Smooth muscle cell (in vitro differentiated cells): Measurements from ENCODE around the gene IQCN. TPM values are rescaled to one million over a fixed set of nuclear protein-coding genes. Genes with fewer than 3 reads are reported as not detected.

Experiments
- DNase-seq: peaks from one replicate; lab custom pipeline; 2025; ENCODE audit not compliant: unreplicated experiment; lab: John Stamatoyannopoulos, UW
- H2AFZ ChIP-seq: fragments of 200-600 bp; sonication (generic); 2 replicates; pipeline ENCODE4 v1.6.0; 2016; ENCODE audit warnings: antibody characterized with exemption, low read depth, mild to moderate bottlenecking
- H3F3A ChIP-seq: fragments of 200-600 bp; sonication (generic); 2 replicates; pipeline ENCODE4 v1.6.0; 2017; ENCODE audit warnings: antibody characterized with exemption, low read depth
- H3K27ac ChIP-seq: fragments of 200-600 bp; sonication (generic); 2 replicates; pipeline ENCODE4 v1.5.1; 2016; ENCODE audit warnings: low read depth, mild to moderate bottlenecking
- H3K27me3 ChIP-seq: fragments of 200-600 bp; sonication (generic); 2 replicates; pipeline ENCODE4 v1.6.1; 2016; ENCODE audit warnings: low read depth, mild to moderate bottlenecking
- H3K36me3 ChIP-seq: fragments of 200-600 bp; sonication (generic); 2 replicates; pipeline ENCODE4 v1.5.1; 2016; ENCODE audit warnings: low read depth
- H3K4me1 ChIP-seq: fragments of 200-600 bp; sonication (generic); 2 replicates; pipeline ENCODE4 v1.5.1; 2016; ENCODE audit warnings: low read depth
- H3K4me2 ChIP-seq: fragments of 200-600 bp; sonication (generic); 2 replicates; pipeline ENCODE4 v1.6.0; 2016; ENCODE audit warnings: mild to moderate bottlenecking
- H3K4me3 ChIP-seq: fragments of 200-600 bp; sonication (generic); 2 replicates; pipeline ENCODE4 v1.5.1; 2016; ENCODE audit warnings: mild to moderate bottlenecking
- H3K79me2 ChIP-seq: fragments of 200-600 bp; sonication (generic); 2 replicates; pipeline ENCODE4 v1.6.0; 2016; ENCODE audit warnings: low read depth, mild to moderate bottlenecking
- H3K9ac ChIP-seq: fragments of 200-600 bp; sonication (generic); 2 replicates; pipeline ENCODE4 v1.6.0; 2016; ENCODE audit warnings: low read depth
- H3K9me3 ChIP-seq: fragments of 200-600 bp; sonication (generic); replicated peaks from 2 replicates; pipeline ENCODE4 v1.5.1; 2016; ENCODE audit warnings: low read depth
- H4K20me1 ChIP-seq: fragments of 200-600 bp; sonication (generic); 2 replicates; pipeline ENCODE4 v1.6.0; 2016; ENCODE audit warnings: low read depth
- CTCF ChIP-seq: fragments of 200-600 bp; sonication (generic); IDR thresholded peaks from 2 replicates; pipeline ENCODE4 v1.5.1; 2017; ENCODE audit warnings: borderline replicate concordance, mild to moderate bottlenecking, antibody characterized with exemption; ENCODE audit not compliant: insufficient read depth, poor library complexity, severe bottlenecking
- WGBS: methylation state at CpG from one replicate; pipeline ENCODE4 v1.1.7; 2016; ENCODE audit warnings: low lambda C conversion rate; 5-methylcytosine and 5-hydroxymethylcytosine counted together
- polyA plus RNA-seq: library from polyadenylated mRNA; unstranded; fragments of >200 nt; fragmentation: Nextera tagmentation; extraction: Ambion mirVana; gene quantifications from 2 replicates; pipeline ENCODE4 v1.2.1, GENCODE V29; 2016
- total RNA-seq: library from RNA; depleted of rRNA; stranded (reverse); fragments of >200 nt; gene quantifications from 2 replicates; pipeline ENCODE4 v1.2.3, GENCODE V29; 2014

The IQCN gene, protein sequence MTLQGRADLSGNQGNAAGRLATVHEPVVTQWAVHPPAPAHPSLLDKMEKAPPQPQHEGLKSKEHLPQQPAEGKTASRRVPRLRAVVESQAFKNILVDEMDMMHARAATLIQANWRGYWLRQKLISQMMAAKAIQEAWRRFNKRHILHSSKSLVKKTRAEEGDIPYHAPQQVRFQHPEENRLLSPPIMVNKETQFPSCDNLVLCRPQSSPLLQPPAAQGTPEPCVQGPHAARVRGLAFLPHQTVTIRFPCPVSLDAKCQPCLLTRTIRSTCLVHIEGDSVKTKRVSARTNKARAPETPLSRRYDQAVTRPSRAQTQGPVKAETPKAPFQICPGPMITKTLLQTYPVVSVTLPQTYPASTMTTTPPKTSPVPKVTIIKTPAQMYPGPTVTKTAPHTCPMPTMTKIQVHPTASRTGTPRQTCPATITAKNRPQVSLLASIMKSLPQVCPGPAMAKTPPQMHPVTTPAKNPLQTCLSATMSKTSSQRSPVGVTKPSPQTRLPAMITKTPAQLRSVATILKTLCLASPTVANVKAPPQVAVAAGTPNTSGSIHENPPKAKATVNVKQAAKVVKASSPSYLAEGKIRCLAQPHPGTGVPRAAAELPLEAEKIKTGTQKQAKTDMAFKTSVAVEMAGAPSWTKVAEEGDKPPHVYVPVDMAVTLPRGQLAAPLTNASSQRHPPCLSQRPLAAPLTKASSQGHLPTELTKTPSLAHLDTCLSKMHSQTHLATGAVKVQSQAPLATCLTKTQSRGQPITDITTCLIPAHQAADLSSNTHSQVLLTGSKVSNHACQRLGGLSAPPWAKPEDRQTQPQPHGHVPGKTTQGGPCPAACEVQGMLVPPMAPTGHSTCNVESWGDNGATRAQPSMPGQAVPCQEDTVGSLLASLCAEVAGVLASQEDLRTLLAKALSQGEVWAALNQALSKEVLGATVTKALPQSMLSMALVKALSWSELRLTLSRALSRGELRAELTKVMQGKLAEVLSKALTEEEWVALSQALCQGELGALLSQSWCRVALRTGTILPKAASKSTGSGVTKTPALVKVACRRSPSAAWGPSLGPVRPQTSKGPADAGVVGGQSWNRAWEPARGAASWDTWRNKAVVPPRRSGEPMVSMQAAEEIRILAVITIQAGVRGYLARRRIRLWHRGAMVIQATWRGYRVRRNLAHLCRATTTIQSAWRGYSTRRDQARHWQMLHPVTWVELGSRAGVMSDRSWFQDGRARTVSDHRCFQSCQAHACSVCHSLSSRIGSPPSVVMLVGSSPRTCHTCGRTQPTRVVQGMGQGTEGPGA (N-terminal part only)
- 3.9 and 4.9 TPM in 2 replicates for total RNA-seq
- 2.5 and 5.8 TPM in 2 replicates for polyA plus RNA-seq

DNA sequence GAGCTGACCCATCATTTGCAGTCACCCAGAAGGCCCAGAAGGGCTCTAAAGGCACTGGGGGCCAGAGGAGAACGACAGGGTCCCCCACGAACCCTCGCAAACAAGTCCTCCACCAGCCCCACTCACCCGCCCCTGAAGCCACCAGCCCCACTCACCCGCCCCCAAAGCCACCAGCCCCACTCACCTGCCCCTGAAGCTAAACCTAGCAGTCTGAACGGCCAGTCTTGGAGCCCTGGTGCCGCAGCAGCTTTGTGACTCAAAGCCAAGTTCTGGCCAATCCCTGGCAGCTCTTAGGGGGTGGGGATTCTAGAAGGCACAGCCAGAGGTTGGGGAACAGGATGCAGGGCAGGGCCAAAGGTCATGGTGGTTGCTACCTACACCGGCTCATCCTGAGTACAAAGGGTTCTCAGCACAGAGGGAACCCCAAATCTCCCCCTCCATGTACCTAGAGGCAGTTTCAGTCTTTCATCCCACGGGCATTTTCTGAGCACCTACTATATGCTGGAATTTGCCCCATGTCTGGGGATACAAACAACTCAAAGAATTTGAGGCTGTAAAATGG, at the start of gene IQCN:
IQCN (minus strand) TSS at position 234 of the 562 bp plus-strand sequence. CDS start 4,974 bp downstream, outside the sequence.
- DNase-seq: no peak
- peaks cover 24% of the 10 kb centered on the region for H3K79me2 ChIP-seq

GRCh38 chr19:18322759-18323460, 48.7 kb upstream of the IQCN start, which contains the start of gene LSM4:
Gene LSM4 (minus strand): TSS chr19:18323076. CDS start chr19:18323020, 56 bp downstream.
- Histone ChIP-seq H3K4me1 (peaks cover 22% of the 10 kb centered on the region), H3K9ac (peak within 1 kb of the TSS; percentile 77), H3K79me2 (peaks cover 30% of the 10 kb centered on the region), H4K20me1 (no peaks in the 10 kb centered on the region), H3F3A (peaks cover 24% of the 10 kb centered on the region), H3K27ac (peak within 1 kb of the TSS; percentile 85), H3K27me3 (no peaks in the 10 kb centered on the region), H3K4me2 (peak within 1 kb of the TSS; percentile 97), H3K36me3 (no peaks in the 10 kb centered on the region), H3K9me3 (no peaks in the 10 kb centered on the region), H3K4me3 (peak within 1 kb of the TSS; percentile 63), H2AFZ (peak within 1 kb of the TSS; percentile 90)
- under 1% methylated on average over 68 of the region's 75 CpGs for WGBS
- peak; percentile 6 for TF ChIP-seq CTCF
- DNase-seq: peak; percentile 91

More for the DNA sequence above, at the start of gene IQCN:
- Histone ChIP-seq H3K4me1 (peaks cover 8% of the 10 kb centered on the region), H3F3A (peaks cover 28% of the 10 kb centered on the region), H3K9me3 (no peaks in the 10 kb centered on the region), H3K9ac (no peak within 1 kb of the TSS), H3K27ac (peak within 1 kb of the TSS; percentile 42), H2AFZ (no peak within 1 kb of the TSS), H3K36me3 (no peaks in the 10 kb centered on the region), H3K4me3 (no peak within 1 kb of the TSS), H3K27me3 (no peaks in the 10 kb centered on the region), H3K4me2 (no peak within 1 kb of the TSS), H4K20me1 (peaks cover 91% of the 10 kb centered on the region)
- no peak for TF ChIP-seq CTCF
- 83% methylated on average over 9 of the region's 9 CpGs for WGBS

GRCh38 chr19:18322318-18322758, 48.1 kb upstream of the IQCN start:
- H3F3A ChIP-seq: peaks cover 24% of the 10 kb centered on the region
- WGBS: 6% methylated on average over 7 of the region's 7 CpGs
- peak overlapping the region; percentile 63 for H3K4me3 ChIP-seq
- H3K79me2 ChIP-seq: peaks cover 36% of the 10 kb centered on the region
- peak overlapping the region; percentile 65 for H3K27ac ChIP-seq
- no peak for DNase-seq
- peak overlapping the region; percentile 97 for H3K4me2 ChIP-seq
- H3K36me3 ChIP-seq: no peaks in the 10 kb centered on the region
- H3K4me1 ChIP-seq: peaks cover 22% of the 10 kb centered on the region
- TF ChIP-seq CTCF: no peak
- H3K9ac ChIP-seq: peak overlapping the region; percentile 68
- no peak overlapping the region for H2AFZ ChIP-seq
- H4K20me1 ChIP-seq: no peaks in the 10 kb centered on the region
- no peaks in the 10 kb centered on the region for H3K9me3 ChIP-seq
- H3K27me3 ChIP-seq: no peaks in the 10 kb centered on the region
